Measurements from ENCODE around the gene MCU.
"Not testable (repeated sequence)": the region's sequence is repeated elsewhere in the genome, so short reads cannot be mapped to it uniquely, and the experiment has no call there.

MCU gene

DNA sequence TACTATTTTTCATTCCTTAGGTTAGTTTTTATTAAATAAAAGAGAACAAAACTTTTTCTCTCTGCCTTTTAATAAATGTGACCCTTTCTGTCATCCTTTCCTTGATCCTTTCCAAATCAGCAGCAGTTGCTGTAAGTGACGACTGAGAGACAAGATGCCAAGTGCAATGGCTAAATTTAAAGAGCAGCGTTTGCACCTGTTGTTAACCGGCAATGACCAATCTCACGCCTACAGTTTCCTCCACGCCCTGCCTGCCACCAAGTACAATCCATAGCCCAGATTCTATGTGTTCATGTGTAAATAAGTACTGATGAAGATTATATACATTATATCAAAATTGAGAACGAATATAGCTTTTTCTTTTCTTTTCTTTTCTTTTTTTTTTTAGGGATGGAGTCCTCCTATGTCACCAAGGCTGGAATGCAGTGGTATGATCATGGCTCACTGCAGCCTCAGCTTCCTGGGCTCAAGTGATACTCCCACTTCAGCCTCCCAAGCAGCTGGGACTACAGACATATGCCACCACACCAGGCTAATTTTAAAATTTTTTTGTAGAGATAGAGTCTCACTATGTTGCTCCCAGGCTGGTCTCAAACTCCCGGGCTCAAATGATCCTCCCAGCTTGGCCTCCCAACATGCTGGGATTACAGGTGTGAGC, 6.5 kb upstream of the MCU start:
- H3K27ac ChIP-seq: no peak overlapping the region
- DNase-seq (ENCODE audit: low spot score): no peak
- TF ChIP-seq, protein P1, sequence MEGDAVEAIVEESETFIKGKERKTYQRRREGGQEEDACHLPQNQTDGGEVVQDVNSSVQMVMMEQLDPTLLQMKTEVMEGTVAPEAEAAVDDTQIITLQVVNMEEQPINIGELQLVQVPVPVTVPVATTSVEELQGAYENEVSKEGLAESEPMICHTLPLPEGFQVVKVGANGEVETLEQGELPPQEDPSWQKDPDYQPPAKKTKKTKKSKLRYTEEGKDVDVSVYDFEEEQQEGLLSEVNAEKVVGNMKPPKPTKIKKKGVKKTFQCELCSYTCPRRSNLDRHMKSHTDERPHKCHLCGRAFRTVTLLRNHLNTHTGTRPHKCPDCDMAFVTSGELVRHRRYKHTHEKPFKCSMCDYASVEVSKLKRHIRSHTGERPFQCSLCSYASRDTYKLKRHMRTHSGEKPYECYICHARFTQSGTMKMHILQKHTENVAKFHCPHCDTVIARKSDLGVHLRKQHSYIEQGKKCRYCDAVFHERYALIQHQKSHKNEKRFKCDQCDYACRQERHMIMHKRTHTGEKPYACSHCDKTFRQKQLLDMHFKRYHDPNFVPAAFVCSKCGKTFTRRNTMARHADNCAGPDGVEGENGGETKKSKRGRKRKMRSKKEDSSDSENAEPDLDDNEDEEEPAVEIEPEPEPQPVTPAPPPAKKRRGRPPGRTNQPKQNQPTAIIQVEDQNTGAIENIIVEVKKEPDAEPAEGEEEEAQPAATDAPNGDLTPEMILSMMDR (conservative IDR thresholded peaks at IDR 0.05; ENCODE audit: low read depth): no peak
- POLR2A ChIA-PET (ENCODE audit: low non-redundant PET): no interaction called here
- CTCF ChIA-PET: interaction anchor here (0.6 to 0.7 kb wide), 2 partner anchors 344 to 535 kb away, joined by 3 read pairs; no protein-coding TSS in a partner anchor

DNA sequence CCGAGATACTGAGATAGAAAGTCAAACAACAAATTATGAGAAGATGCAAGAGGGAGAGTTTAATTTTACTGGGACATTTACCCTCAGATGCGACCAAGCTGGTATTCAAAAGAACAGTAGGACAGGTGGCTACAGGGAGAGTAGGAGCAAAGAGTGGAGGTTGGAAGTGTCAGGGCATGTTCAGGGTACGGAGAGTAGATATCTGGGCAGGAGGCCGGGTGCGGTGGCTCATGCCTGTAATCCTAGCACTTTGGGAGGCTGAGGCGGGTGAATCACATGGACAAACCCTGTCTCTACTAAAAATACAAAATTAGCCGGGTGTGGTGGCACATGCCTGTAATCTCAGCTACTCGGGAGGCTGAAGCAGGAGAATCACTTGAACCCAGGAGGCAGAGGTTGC, 5.5 kb upstream of the MCU start:
- POLR2A ChIA-PET (ENCODE audit: low non-redundant PET); DNase-seq (ENCODE audit: low spot score): not testable (repeated sequence)
- CTCF ChIA-PET: interaction anchor here (0.6 to 0.8 kb wide), 3 partner anchors 42 to 1431 kb away, joined by 3 to 4 read pairs (median 3); no protein-coding TSS in a partner anchor
- H3K27ac ChIP-seq: peak overlapping the region; percentile 38; the same call in 1 of the 2 replicates

DNA sequence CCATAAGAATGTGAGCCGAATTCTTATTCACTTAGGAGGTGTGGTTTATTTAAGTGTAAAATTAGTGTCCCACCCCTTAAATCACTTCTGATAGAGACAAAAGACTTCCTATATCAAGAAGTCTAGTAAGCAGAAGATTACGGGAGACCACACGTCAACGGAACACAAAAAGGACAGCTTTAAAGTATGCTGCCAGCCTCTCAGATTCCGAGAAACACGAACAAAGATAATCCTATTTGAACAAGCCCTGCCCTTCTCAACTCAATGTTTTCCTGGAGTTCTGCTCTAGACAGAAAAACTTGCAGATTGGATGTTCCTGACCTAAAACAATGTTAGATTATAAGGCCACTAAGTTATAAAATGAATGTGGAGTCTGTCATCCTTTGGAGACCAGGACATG, 4.9 kb upstream of the MCU start:
- no peak for DNase-seq (ENCODE audit: low spot score)
- CTCF ChIA-PET: interaction anchor here (0.8 kb wide), 1 partner anchor 1431 kb away, joined by 4 read pairs; no protein-coding TSS in a partner anchor

DNA sequence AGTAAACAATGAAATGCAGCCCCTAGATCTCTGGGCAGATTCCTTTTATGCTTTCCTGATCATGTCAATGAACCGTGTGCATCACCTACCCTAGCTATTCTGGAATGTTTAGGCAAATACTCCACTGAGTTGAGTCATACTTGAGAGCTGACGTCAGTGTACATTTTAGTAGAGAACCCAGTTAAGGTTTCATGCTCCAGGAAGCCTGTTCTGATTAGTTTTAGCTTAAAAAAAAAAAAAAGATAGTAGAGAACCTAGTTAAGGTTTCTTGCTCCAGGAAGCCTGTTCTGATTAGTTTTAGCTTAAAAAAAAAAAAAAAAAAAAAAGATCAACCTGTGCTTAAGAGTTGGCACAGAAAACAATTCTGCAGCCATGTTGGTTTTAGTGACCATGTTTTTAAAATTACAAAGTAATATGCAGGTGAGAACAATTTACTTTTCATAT, 3.7 kb upstream of the MCU start:
- no peak overlapping the region for H3K27ac ChIP-seq
- ChIA-PET POLR2A (ENCODE audit: low non-redundant PET) (no interaction called here), CTCF (no interaction called here)
- DNase-seq (ENCODE audit: low spot score): peak; percentile 94
- TF ChIP-seq, protein P1 (conservative IDR thresholded peaks at IDR 0.05; ENCODE audit: low read depth): no peak

More for the DNA sequence above, 4.9 kb upstream of the MCU start:
- POLR2A ChIA-PET (ENCODE audit: low non-redundant PET): no interaction called here
- no peak overlapping the region for H3K27ac ChIP-seq
- TF ChIP-seq, protein P1 (conservative IDR thresholded peaks at IDR 0.05; ENCODE audit: low read depth): no peak

DNA sequence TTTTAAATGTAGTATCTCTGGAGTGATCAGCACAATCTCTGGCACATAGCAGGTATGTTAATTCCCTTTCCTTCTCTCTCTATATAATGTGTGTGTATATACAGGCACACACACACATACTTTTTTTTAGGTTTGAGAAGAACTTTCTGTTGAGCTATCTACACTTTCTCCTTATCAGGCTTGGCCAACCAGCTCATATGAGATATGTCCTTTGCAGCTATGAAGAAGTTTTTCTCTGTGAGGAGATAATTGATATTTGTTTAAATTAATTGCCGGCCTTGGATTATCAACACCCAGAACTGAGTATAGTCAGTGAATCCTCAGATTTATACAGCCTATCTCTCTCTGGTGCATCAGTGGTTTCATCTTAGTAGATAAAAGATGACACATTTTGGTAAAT, 2.3 kb upstream of the MCU start:
- TF ChIP-seq, protein P1 (conservative IDR thresholded peaks at IDR 0.05; ENCODE audit: low read depth): no peak
- POLR2A ChIA-PET (ENCODE audit: low non-redundant PET): no interaction called here
- no peak overlapping the region for H3K27ac ChIP-seq
- DNase-seq (ENCODE audit: low spot score): no peak
- CTCF ChIA-PET: interaction anchor here (0.7 to 2.0 kb wide), 2 partner anchors 145 to 691 kb away, joined by 3 to 8 read pairs; no protein-coding TSS in a partner anchor

DNA sequence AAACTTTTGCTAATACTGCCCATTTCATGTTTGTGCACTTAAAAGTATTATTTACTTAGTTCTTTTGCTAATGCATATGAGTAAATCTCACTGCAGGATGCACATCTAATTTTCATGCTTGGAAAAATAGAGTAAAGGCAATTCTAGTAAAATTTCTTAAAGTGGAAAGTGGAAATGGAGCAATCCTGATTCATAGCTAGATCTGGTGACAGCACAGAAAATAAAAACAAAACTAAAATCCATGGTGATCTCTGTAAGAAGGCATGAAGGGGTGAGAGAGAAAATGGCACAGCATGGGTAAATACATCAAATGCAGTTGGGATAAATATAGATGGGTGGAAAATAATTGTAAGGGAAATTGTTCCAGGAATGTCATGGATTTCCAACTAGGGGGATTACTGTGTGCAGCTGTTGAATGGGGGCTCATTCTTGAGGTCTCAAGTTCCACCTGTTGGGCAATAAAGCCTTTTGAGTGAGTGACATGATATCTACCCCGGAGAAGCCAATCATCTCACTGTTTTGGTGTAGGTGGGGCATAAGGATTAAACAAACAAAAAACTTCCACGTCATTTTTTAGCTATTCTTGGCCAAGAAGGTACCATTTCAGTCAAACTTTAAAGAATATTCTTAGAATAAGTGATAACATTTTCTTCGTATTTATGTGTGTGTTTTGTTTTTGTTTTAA, 1.7 kb upstream of the MCU start:
- ChIA-PET CTCF (interaction anchor here (0.6 to 2.0 kb wide), 2 partner anchors 144 to 1062 kb away, joined by 3 to 8 read pairs; no protein-coding TSS in a partner anchor), POLR2A (ENCODE audit: low non-redundant PET) (no interaction called here)
- H3K27ac ChIP-seq: no peak overlapping the region
- TF ChIP-seq, protein P1 (conservative IDR thresholded peaks at IDR 0.05; ENCODE audit: low read depth): no peak
- no peak for DNase-seq (ENCODE audit: low spot score)

DNA sequence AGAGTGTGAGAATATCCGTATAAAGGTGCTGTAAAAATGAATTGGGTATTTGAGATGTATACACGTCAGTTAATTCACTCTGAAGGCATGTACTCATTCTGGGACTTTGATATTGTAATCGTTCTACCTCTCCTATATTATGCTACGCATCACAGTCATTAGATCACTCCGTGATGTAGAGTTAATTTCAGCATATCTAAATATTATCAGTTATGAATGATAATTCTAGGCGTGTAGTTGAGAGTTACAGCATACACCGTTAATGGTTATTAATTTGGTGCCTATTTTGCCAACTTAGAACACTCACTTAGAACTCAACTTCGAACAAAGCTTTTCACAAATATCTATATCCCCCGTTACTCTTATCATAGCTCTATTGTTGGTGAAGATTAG, 477 bp upstream of the MCU start:
- ChIA-PET CTCF (no interaction called here), POLR2A (ENCODE audit: low non-redundant PET) (interaction anchor here (0.5 to 0.7 kb wide), 5 partner anchors 57 to 326 kb away, joined by 3 to 6 read pairs (median 3); no protein-coding TSS in a partner anchor)

More for the DNA sequence above, 477 bp upstream of the MCU start:
- no peak for DNase-seq (ENCODE audit: low spot score)
- no peak overlapping the region for H3K27ac ChIP-seq
- TF ChIP-seq, protein P1 (conservative IDR thresholded peaks at IDR 0.05; ENCODE audit: low read depth): no peak

Measured in RWPE1 (cell line).